B cell (primary cell): ENCODE data around the gene ARHGAP31. TPM values are rescaled to one million over a fixed set of nuclear protein-coding genes. Genes with fewer than 3 reads are reported as not detected.
A peak's percentile ranks its signal among the peaks of the same experiment; 100 is the strongest.

Experiments used
- ATAC-seq: fragments of 200-7000 bp; cut with Tn5 transposase; one replicate; pipeline ENCODE4 v1.10.0; 2021; ENCODE audit warnings: low read depth, mild to moderate bottlenecking, moderate number of reproducible peaks, moderate library complexity
- CTCF ChIA-PET: fragments of 350-600 bp; sonication (Branson Sonifier 250); formaldehyde crosslinking; loops from one replicate; lab custom pipeline; 2021; ENCODE audit warnings: antibody characterized with exemption, inconsistent platforms; lab: Charles Lee
- POLR2A ChIA-PET: fragments of 350-600 bp; sonication (Branson Sonifier 250); formaldehyde crosslinking; loops from one replicate; lab custom pipeline; 2021; ENCODE audit warnings: antibody characterized with exemption; lab: Charles Lee
- DNase-seq: peaks from one replicate; pipeline ENCODE4 v3.0.0; 2013
- H2AFZ ChIP-seq: 2 replicates; pipeline ENCODE4 v1.6.1; 2012; ENCODE audit warnings: mild to moderate bottlenecking, low read depth, low read length; ENCODE audit not compliant: insufficient read depth, poor library complexity, severe bottlenecking
- H3K27ac ChIP-seq, 2 donors: 1 replicate in 1 of 2; 2 replicates in 1 of 2; pipeline ENCODE4 v1.5.1; 2012 to 2013; ENCODE audit warnings: low read length in 2 of 2, mild to moderate bottlenecking in 2 of 2, moderate library complexity in 1 of 2
- H3K27me3 ChIP-seq, 4 experiments: fragments of 200-600 bp in 1 of 4; sonication (generic) in 1 of 4; replicated peaks in 1 of 4; 1 replicate in 2 of 4; 2 replicates in 2 of 4; pipeline versions ENCODE4 v1.6.1 to v1.7.0; 2013 to 2016; ENCODE audit warnings: low read length in 3 of 4, mild to moderate bottlenecking in 2 of 4, mixed read lengths in 1 of 4, moderate library complexity in 1 of 4; ENCODE audit not compliant: insufficient read depth in 4 of 4, control insufficient read depth in 3 of 4; ENCODE audit errors: control extremely low read depth in 1 of 4
- H3K36me3 ChIP-seq, 2 experiments: replicated peaks in 1 of 2; 1 replicate in 1 of 2; 2 replicates in 1 of 2; pipeline versions ENCODE4 v1.6.1 to v1.7.1; 2013; ENCODE audit warnings: low read length in 1 of 2; ENCODE audit not compliant: insufficient read depth in 2 of 2, control insufficient read depth in 1 of 2; ENCODE audit errors: control extremely low read depth in 1 of 2, extremely low read depth in 1 of 2
- H3K4me1 ChIP-seq, 2 donors: fragments of 200-600 bp in 1 of 2; sonication (generic) in 1 of 2; 1 replicate in 1 of 2; 2 replicates in 1 of 2; pipeline versions ENCODE4 v1.5.1 to v1.6.1; 2013 to 2017; ENCODE audit warnings: low read length in 2 of 2; ENCODE audit not compliant: control insufficient read depth in 2 of 2, insufficient read depth in 2 of 2
- H3K4me2 ChIP-seq: replicated peaks from 2 replicates; pipeline ENCODE3; 2012; ENCODE audit warnings: mild to moderate bottlenecking, low read depth, low read length; ENCODE audit not compliant: poor library complexity, severe bottlenecking
- H3K4me3 ChIP-seq, 5 experiments: fragments of 200-600 bp in 1 of 5; sonication (generic) in 1 of 5; 1 replicate in 3 of 5; 2 replicates in 2 of 5; pipeline versions ENCODE4 v1.5.1 to v1.7.0; 2011 to 2016; ENCODE audit warnings: low read length in 4 of 5, mild to moderate bottlenecking in 4 of 5, low read depth in 2 of 5, control low read depth in 1 of 5, moderate library complexity in 1 of 5; ENCODE audit not compliant: insufficient read depth in 1 of 5; ENCODE audit errors: control extremely low read depth in 1 of 5, extremely low read depth in 1 of 5
- H3K79me2 ChIP-seq: fragments of 200-600 bp; sonication (generic); one replicate; pipeline ENCODE4 v1.6.0; 2016; ENCODE audit warnings: low read length; ENCODE audit not compliant: control insufficient read depth, insufficient read depth
- H3K9ac ChIP-seq: fragments of 200-600 bp; sonication (generic); 2 replicates; pipeline ENCODE4 v1.6.1; 2017; ENCODE audit warnings: mild to moderate bottlenecking, low read length, moderate library complexity
- H3K9me3 ChIP-seq, 3 donors: one replicate each; pipeline versions ENCODE4 v1.6.1 to v1.7.1; 2013; ENCODE audit warnings: low read length in 2 of 3; ENCODE audit not compliant: control insufficient read depth in 2 of 3, insufficient read depth in 1 of 3; ENCODE audit errors: control extremely low read depth in 1 of 3
- H4K20me1 ChIP-seq: 2 replicates; pipeline ENCODE4 v1.6.0; 2012; ENCODE audit warnings: mild to moderate bottlenecking, low read length; ENCODE audit not compliant: insufficient read depth, control insufficient read depth, poor library complexity, severe bottlenecking
- H3K27ac Mint-ChIP-seq: one replicate; pipeline ENCODE4 v1.8.0; 2021; ENCODE audit warnings: mixed read lengths
- H3K27me3 Mint-ChIP-seq: one replicate; pipeline ENCODE4 v1.8.0; 2021; ENCODE audit warnings: mixed read lengths
- H3K4me1 Mint-ChIP-seq: one replicate; pipeline ENCODE4 v1.8.0; 2021; ENCODE audit warnings: mixed read lengths
- H3K4me3 Mint-ChIP-seq: one replicate; pipeline ENCODE4 v1.8.0; 2021; ENCODE audit warnings: mixed read lengths
- H3K9me3 Mint-ChIP-seq: one replicate; pipeline ENCODE4 v1.8.0; 2022; ENCODE audit warnings: mixed read lengths; ENCODE audit not compliant: insufficient read depth
- CTCF ChIP-seq: fragments of 200-600 bp; IDR thresholded peaks from one replicate; pipeline ENCODE4 v1.8.0; 2022; ENCODE audit warnings: antibody characterized with exemption, mild to moderate bottlenecking
- EZH2 ChIP-seq: IDR thresholded peaks from 2 replicates; pipeline ENCODE4 v1.6.1; 2012; ENCODE audit warnings: borderline replicate concordance, low read depth, mild to moderate bottlenecking, moderate library complexity, low read length; ENCODE audit not compliant: insufficient read depth, poor library complexity, severe bottlenecking
- WGBS: methylation state at CpG from one replicate; pipeline ENCODE4 v1.1.5; 2013; ENCODE audit warnings: missing lambda C conversion rate; ENCODE audit not compliant: insufficient coverage; 5-methylcytosine and 5-hydroxymethylcytosine counted together
- intact Hi-C: fragments of 100-400 bp; cut with micrococcal nuclease; formaldehyde crosslinking; loops from one replicate; pipeline ENCODE4 v1.10.0; 2022
- polyA plus RNA-seq: library from polyadenylated mRNA; depleted of rRNA; stranded (reverse); fragments of >200 nt; gene quantifications from 2 replicates; pipeline ENCODE4 v1.2.3, GENCODE V29; 2012
- total RNA-seq, 2 donors: library from RNA; stranded (reverse); fragments of 120-200 nt in 1 of 2; gene quantifications; 1 replicate in 1 of 2; 2 replicates in 1 of 2; pipeline versions ENCODE4 v1.2.3 to v1.2.4, GENCODE V29; 2013 to 2022

ARHGAP31 gene
- total and polyA plus RNA-seq, 2 donors (not counting 1 experiment from before 2014, with no cell fraction given), result 3.5 to 7.8 TPM

GRCh38 chr3:119257111-119257510 is 37.1 kb upstream of the ARHGAP31 start:
- Mint-ChIP-seq H3K9me3 (no peaks in the 10 kb centered on the region), H3K27ac (no peak overlapping the region), H3K27me3 (peaks cover 11% of the 10 kb centered on the region), H3K4me3 (no peak overlapping the region), H3K4me1 (peaks cover 21% of the 10 kb centered on the region)
- H3K4me1 ChIP-seq, result peaks cover 17 to 21% of the 10 kb centered on the region in 2 donors
- H3K4me3 ChIP-seq, result no peak overlapping the region
- H3K79me2 ChIP-seq, result no peaks in the 10 kb centered on the region
- intact Hi-C loops, result no loop called here
- TF ChIP-seq CTCF (no peak), EZH2 (no peak)
- H3K9me3 ChIP-seq, result peaks cover 0 to 6% (median 0%) of the 10 kb centered on the region in 3 donors
- H3K27ac ChIP-seq, result no peak overlapping the region
- H3K4me2 ChIP-seq, result no peak overlapping the region
- no peak overlapping the region for H3K9ac ChIP-seq
- POLR2A ChIA-PET, result no interaction called here
- no peak for ATAC-seq
- CTCF ChIA-PET, result interaction anchor here (2.6 kb wide), 1 partner anchor 16 kb away, joined by 10 read pairs; the partner anchor contains the start of gene B4GALT4
- WGBS, result 100% methylated on average over 2 of the region's 2 CpGs
- H3K36me3 ChIP-seq, result no peaks in the 10 kb centered on the region
- no peak for DNase-seq
- peak overlapping the region; percentile 3 for H2AFZ ChIP-seq
- H4K20me1 ChIP-seq, result no peaks in the 10 kb centered on the region
- peaks cover 0 to 3% (median 0%) of the 10 kb centered on the region in 4 experiments for H3K27me3 ChIP-seq

- Histone ChIP-seq H3K27ac (peak overlapping the region in 1 of 2 donors; percentile 34), H4K20me1 (no peaks in the 10 kb centered on the region), H3K9ac (no peak overlapping the region), H3K4me3 (no peak overlapping the region), H3K27me3 (peaks cover 0 to 3% (median 0%) of the 10 kb centered on the region in 4 experiments), H3K9me3 (peaks cover 0 to 6% (median 0%) of the 10 kb centered on the region in 3 donors), H2AFZ (peak overlapping the region; percentile 38), H3K79me2 (no peaks in the 10 kb centered on the region), H3K4me2 (peak overlapping the region; percentile 34), H3K4me1 (peaks cover 17 to 21% of the 10 kb centered on the region in 2 donors), H3K36me3 (no peaks in the 10 kb centered on the region)
- 100% methylated on average over 2 of the region's 8 CpGs for WGBS
- Mint-ChIP-seq H3K4me1 (peaks cover 21% of the 10 kb centered on the region), H3K9me3 (no peaks in the 10 kb centered on the region), H3K27me3 (peaks cover 11% of the 10 kb centered on the region), H3K4me3 (no peak overlapping the region), H3K27ac (no peak overlapping the region)
- DNase-seq, result peak; percentile 18
- ChIA-PET POLR2A (no interaction called here), CTCF (interaction anchor here (1.0 to 2.6 kb wide), 3 partner anchors 11 to 42 kb away, joined by 4 to 10 read pairs (median 4); partner anchors contain the start of gene B4GALT4)
- intact Hi-C loops, result no loop called here
- ATAC-seq, result no peak
- TF ChIP-seq EZH2, result no peak
- no peak for TF ChIP-seq CTCF
Observed at GRCh38 chr3:119257654-119258410, 36.4 kb upstream of the ARHGAP31 start.
